ENCODE measurements around the gene LENG8.

Gene LENG8

GRCh38 chr19:54439174-54439851 is 9.7 kb upstream of the LENG8 start (continued):
- no peak for TF ChIP-seq ZNF112 (tag by site-specific recombination; IDR thresholded peaks at IDR 0.05)
- TF ChIP-seq SP7 (tag by site-specific recombination; IDR thresholded peaks at IDR 0.05) = no peak
- 0 out of 2 replicates have a peak, but pooled peaks have one; percentile 29 for TF ChIP-seq ZNF660 (tag by site-specific recombination; IDR thresholded peaks at IDR 0.05)
- TF ChIP-seq ZNF335 (tag by site-specific recombination; conservative IDR thresholded peaks at IDR 0.05) = peak; percentile 50
- TF ChIP-seq CTCF (tag by site-specific recombination; IDR thresholded peaks at IDR 0.05) = peak; percentile 68
- no peak for TF ChIP-seq ZBTB6 (tag by site-specific recombination; IDR thresholded peaks at IDR 0.05)
- TF ChIP-seq ZNF175 (tag by site-specific recombination; IDR thresholded peaks at IDR 0.05) = no peak

GRCh38 chr19:54440641-54441040 is 8.4 kb upstream of the LENG8 start:
- H3K4me1 ChIP-seq (ENCODE audit: control insufficient read depth, insufficient read depth, low read length) = no peaks in the 10 kb centered on the region
- peaks cover 24 to 26% of the 10 kb centered on the region in 2 experiments; a peak in 2 of 3 replicates for H3K36me3 ChIP-seq (ENCODE audit: control insufficient read depth in 2 of 2, insufficient read depth in 1 of 2, low read length in 2 of 2)
- H3K9me3 ChIP-seq (ENCODE audit: control insufficient read depth, insufficient read depth, low read depth, low read length) = no peaks in the 10 kb centered on the region
- no peak overlapping the region for H3K4me3 ChIP-seq (ENCODE audit: low read depth, low read length)
- ChIA-PET POLR2A (interaction anchor here (4.0 kb wide), 1 partner anchor 8 kb away, joined by 38 read pairs; the partner anchor contains the start of gene LENG8), CTCF (interaction anchor here (0.8 to 4.8 kb wide), 5 partner anchors 9 to 49 kb away, joined by 3 to 43 read pairs (median 8); partner anchors contain the start of gene LENG8)
- TF ChIP-seq REST (tag by site-specific recombination; IDR thresholded peaks at IDR 0.05) = no peak
- no peak for TF ChIP-seq ZNF548 (tag by site-specific recombination; IDR thresholded peaks at IDR 0.05)
- TF ChIP-seq EGR2 (tag by site-specific recombination; IDR thresholded peaks at IDR 0.05; ENCODE audit: low read depth) = no peak
- H3K27ac ChIP-seq (ENCODE audit: extremely low read depth, low read depth, low read length) = no peak overlapping the region

GRCh38 chr19:54444737-54445136 is 4.3 kb upstream of the LENG8 start:
- H3K4me1 ChIP-seq (ENCODE audit: control insufficient read depth, insufficient read depth, low read length) = peaks cover 10% of the 10 kb centered on the region
- no peak overlapping the region for H3K27ac ChIP-seq (ENCODE audit: extremely low read depth, low read depth, low read length)
- no peak overlapping the region for H3K4me3 ChIP-seq (ENCODE audit: low read depth, low read length)
- TF ChIP-seq ZFHX2 (tag by site-specific recombination; conservative IDR thresholded peaks at IDR 0.05) = 0 out of 2 replicates have a peak, but pooled peaks have one; percentile 9
- TF ChIP-seq REST (tag by site-specific recombination; IDR thresholded peaks at IDR 0.05) = no peak
- no peak for TF ChIP-seq GFI1B (tag by site-specific recombination; IDR thresholded peaks at IDR 0.05)
- peak; percentile 86 for TF ChIP-seq ZNF362 (tag by site-specific recombination; IDR thresholded peaks at IDR 0.05)
- ChIA-PET CTCF (interaction anchor here (1.6 kb wide), 1 partner anchor 16 kb away, joined by 3 read pairs; no protein-coding TSS in a partner anchor), POLR2A (interaction anchor here (0.7 kb wide), 1 partner anchor 21 kb away, joined by 4 read pairs; no protein-coding TSS in a partner anchor)
- no peaks in the 10 kb centered on the region for H3K9me3 ChIP-seq (ENCODE audit: control insufficient read depth, insufficient read depth, low read depth, low read length)
- peaks cover 27% of the 10 kb centered on the region in 2 experiments; a peak in 2 of 3 replicates for H3K36me3 ChIP-seq (ENCODE audit: control insufficient read depth in 2 of 2, insufficient read depth in 1 of 2, low read length in 2 of 2)

All from HEK293 (cell line).